ENCODE measurements around the gene TOR3A.

DNA sequence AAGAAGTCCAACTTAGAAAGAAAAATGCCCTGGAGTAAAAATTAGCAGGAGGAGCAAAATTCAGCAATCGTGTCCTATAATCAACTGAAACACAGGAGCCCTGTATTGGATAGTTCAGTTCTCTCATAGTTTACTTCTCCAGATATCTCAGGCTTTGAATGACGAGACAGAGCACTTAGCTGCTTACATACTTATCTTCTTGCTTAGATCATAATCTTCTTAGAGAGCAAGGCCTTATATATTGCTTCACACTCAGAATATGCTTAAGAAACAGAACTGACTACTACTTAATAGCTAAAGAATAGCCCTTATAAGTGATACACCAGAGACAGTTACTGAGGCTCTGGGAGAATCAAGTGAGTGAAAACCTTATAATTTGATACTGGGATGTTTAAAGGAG lies 38.9 kb downstream of the TOR3A start:
- TF ChIP-seq, protein P1, sequence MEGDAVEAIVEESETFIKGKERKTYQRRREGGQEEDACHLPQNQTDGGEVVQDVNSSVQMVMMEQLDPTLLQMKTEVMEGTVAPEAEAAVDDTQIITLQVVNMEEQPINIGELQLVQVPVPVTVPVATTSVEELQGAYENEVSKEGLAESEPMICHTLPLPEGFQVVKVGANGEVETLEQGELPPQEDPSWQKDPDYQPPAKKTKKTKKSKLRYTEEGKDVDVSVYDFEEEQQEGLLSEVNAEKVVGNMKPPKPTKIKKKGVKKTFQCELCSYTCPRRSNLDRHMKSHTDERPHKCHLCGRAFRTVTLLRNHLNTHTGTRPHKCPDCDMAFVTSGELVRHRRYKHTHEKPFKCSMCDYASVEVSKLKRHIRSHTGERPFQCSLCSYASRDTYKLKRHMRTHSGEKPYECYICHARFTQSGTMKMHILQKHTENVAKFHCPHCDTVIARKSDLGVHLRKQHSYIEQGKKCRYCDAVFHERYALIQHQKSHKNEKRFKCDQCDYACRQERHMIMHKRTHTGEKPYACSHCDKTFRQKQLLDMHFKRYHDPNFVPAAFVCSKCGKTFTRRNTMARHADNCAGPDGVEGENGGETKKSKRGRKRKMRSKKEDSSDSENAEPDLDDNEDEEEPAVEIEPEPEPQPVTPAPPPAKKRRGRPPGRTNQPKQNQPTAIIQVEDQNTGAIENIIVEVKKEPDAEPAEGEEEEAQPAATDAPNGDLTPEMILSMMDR (IDR thresholded peaks at IDR 0.05) = no peak
- no peak for TF ChIP-seq EZH2 (IDR thresholded peaks at IDR 0.05; ENCODE audit: borderline replicate concordance, insufficient read depth, low read depth, low read length, poor library complexity, severe bottlenecking)

All from B cell (primary cell).